CD8-positive, alpha-beta memory T cell (primary cell): Measurements from ENCODE around the gene TNFRSF9. TPM values are rescaled to one million over a fixed set of nuclear protein-coding genes. Genes with fewer than 3 reads are reported as not detected.

ENCODE experiments used
- CTCF ChIA-PET: fragments of 350-600 bp; sonication (Branson Sonifier 250); formaldehyde crosslinking; loops from one replicate; lab custom pipeline; 2021; ENCODE audit warnings: antibody characterized with exemption; lab: Charles Lee
- POLR2A ChIA-PET: fragments of 350-600 bp; sonication (Branson Sonifier 250); formaldehyde crosslinking; loops from one replicate; lab custom pipeline; 2021; ENCODE audit warnings: antibody characterized with exemption; lab: Charles Lee
- DNase-seq, 5 donors: peaks; one replicate each; pipeline versions ENCODE4 v3.0.0 to v3.0.0-alpha.2; 2020 to 2022; ENCODE audit warnings: mixed read lengths in 1 of 5
- H3K27ac ChIP-seq: one replicate; pipeline ENCODE4 v1.7.0; 2013; ENCODE audit warnings: low read depth, mild to moderate bottlenecking, low read length, moderate library complexity
- H3K27me3 ChIP-seq: 2 replicates; pipeline ENCODE4 v1.7.0; 2013; ENCODE audit warnings: low read length, mild to moderate bottlenecking; ENCODE audit not compliant: insufficient read depth, poor library complexity, severe bottlenecking
- H3K36me3 ChIP-seq: 2 replicates; pipeline ENCODE4 v1.7.0; 2013; ENCODE audit warnings: mild to moderate bottlenecking, low read length, moderate library complexity; ENCODE audit not compliant: insufficient read depth
- H3K4me1 ChIP-seq: 2 replicates; pipeline ENCODE4 v1.7.0; 2013; ENCODE audit warnings: mild to moderate bottlenecking, low read length, moderate library complexity; ENCODE audit not compliant: insufficient read depth
- H3K4me3 ChIP-seq: 2 replicates; pipeline ENCODE4 v1.7.0; 2013; ENCODE audit warnings: mild to moderate bottlenecking, low read length
- H3K9me3 ChIP-seq: 2 replicates; pipeline ENCODE4 v1.7.0; 2013; ENCODE audit warnings: mild to moderate bottlenecking, low read length
- H3K27ac Mint-ChIP-seq, 8 donors: one replicate each; pipeline ENCODE4 v1.8.0; 2020 to 2021; ENCODE audit warnings: mixed read lengths in 8 of 8, mild to moderate bottlenecking in 6 of 8, inconsistent platforms in 3 of 8, moderate library complexity in 3 of 8
- H3K27me3 Mint-ChIP-seq, 2 donors: one replicate each; pipeline ENCODE4 v1.8.0; 2020 to 2021; ENCODE audit warnings: mixed read lengths in 2 of 2, mild to moderate bottlenecking in 1 of 2, moderate library complexity in 1 of 2
- H3K36me3 Mint-ChIP-seq, 3 donors: one replicate each; pipeline ENCODE4 v1.8.0; 2020 to 2021; ENCODE audit warnings: mixed read lengths in 3 of 3, inconsistent platforms in 1 of 3, mild to moderate bottlenecking in 1 of 3
- H3K4me1 Mint-ChIP-seq, 3 donors: one replicate each; pipeline ENCODE4 v1.8.0; 2020 to 2021; ENCODE audit warnings: mixed read lengths in 3 of 3, inconsistent platforms in 1 of 3, mild to moderate bottlenecking in 1 of 3
- H3K4me3 Mint-ChIP-seq, 7 donors: one replicate each; pipeline ENCODE4 v1.8.0; 2020 to 2021; ENCODE audit warnings: mixed read lengths in 7 of 7, mild to moderate bottlenecking in 6 of 7, moderate library complexity in 4 of 7, inconsistent platforms in 2 of 7
- H3K9me3 Mint-ChIP-seq, 5 donors: one replicate each; pipeline ENCODE4 v1.8.0; 2020 to 2022; ENCODE audit warnings: mixed read lengths in 5 of 5, mild to moderate bottlenecking in 3 of 5, moderate library complexity in 2 of 5, inconsistent platforms in 1 of 5
- polyA plus RNA-seq: library from polyadenylated mRNA; unstranded; fragments of 300-500 nt; fragmentation: Illumina TruSeq; gene quantifications from one replicate; pipeline ENCODE4 v1.2.3, GENCODE V29; 2021
- total RNA-seq, 2 experiments: library from RNA; stranded (reverse); gene quantifications; one replicate each; pipeline ENCODE4 v1.2.3, GENCODE V29; 2021

TNFRSF9 gene
- total and polyA plus RNA-seq, 3 experiments from 2014 or later = 14.4 to 279 (median 273) TPM

- H3K4me1 Mint-ChIP-seq = peaks cover 40 to 48% (median 48%) of the 10 kb centered on the region in 3 donors
- no peaks in the 10 kb centered on the region for H3K27me3 ChIP-seq
- no peak overlapping the region for H3K27ac ChIP-seq
- H3K36me3 Mint-ChIP-seq = peaks cover 0 to 3% (median 0%) of the 10 kb centered on the region in 3 donors
- ChIA-PET CTCF (interaction anchor here (1.3 to 2.1 kb wide), 3 partner anchors 15 to 25 kb away, joined by 3 to 9 read pairs (median 4); partner anchors contain the start of gene TNFRSF9), POLR2A (interaction anchor here (0.8 kb wide), 1 partner anchor 15 kb away, joined by 3 read pairs; no protein-coding TSS in a partner anchor)
- H3K9me3 Mint-ChIP-seq = no peaks in the 10 kb centered on the region
- peaks cover 7% of the 10 kb centered on the region for H3K4me1 ChIP-seq
- no peaks in the 10 kb centered on the region for H3K9me3 ChIP-seq
- peak overlapping the region; percentile 8 to 89 (median 64) for H3K4me3 Mint-ChIP-seq
- no peaks in the 10 kb centered on the region for H3K36me3 ChIP-seq
- peak overlapping the region in 7 of 8 donors; percentile 4 to 85 (median 41) for H3K27ac Mint-ChIP-seq
- no peak overlapping the region for H3K4me3 ChIP-seq
- no peaks in the 10 kb centered on the region for H3K27me3 Mint-ChIP-seq
- DNase-seq = peak; percentile 15 to 76 (median 46)
Measured at GRCh38 chr1:7915826-7916500, 24.7 kb downstream of the TNFRSF9 start.

DNA sequence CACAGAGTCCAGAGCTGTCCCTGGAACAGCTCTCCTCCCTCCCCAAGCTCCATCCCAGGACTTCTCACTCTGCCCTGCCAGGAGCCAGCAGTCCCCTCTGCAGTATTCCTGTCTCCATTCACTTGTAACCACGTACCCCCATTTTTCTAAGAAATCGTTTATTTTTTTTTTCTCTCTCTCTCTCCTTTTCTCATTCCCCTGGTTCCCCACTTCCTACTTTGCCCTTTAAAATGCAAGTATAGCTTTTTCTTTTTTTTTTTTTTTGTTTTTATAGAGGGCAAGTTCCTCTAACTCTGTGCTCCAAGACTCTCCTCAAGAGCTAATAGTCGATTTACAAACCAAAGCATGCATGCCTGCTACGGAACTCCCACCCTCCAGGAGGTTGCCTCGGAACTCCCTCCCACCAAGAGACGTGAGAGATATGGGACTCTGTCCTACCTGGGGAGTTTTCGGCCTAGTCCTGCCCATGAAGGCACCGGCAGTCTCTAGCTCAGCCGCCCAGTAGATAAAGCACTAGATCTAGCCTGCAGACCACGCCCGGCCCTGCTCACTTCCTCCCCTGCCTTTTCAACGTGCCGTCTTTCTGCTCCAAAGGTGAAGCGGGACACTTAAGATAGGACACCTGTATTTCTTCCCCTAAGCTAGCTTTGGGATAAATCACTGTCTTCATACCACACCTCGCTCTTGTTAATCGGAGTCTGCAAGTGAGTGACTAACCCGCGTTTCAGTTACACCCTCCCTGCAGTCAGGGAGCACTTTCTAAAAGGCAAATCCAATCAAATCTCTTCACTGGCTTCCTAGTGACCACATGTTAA, 27.7 kb downstream of the TNFRSF9 start:
- H3K27me3 ChIP-seq = no peaks in the 10 kb centered on the region
- H3K27me3 Mint-ChIP-seq = no peaks in the 10 kb centered on the region
- DNase-seq = peak in 1 of 5 donors; percentile 22
- no peaks in the 10 kb centered on the region for H3K36me3 ChIP-seq
- H3K4me1 ChIP-seq = peaks cover 7% of the 10 kb centered on the region
- no peak overlapping the region for H3K4me3 ChIP-seq
- peak overlapping the region; percentile 74 to 88 (median 78) for H3K4me3 Mint-ChIP-seq
- no peaks in the 10 kb centered on the region for H3K9me3 ChIP-seq
- POLR2A ChIA-PET = interaction anchor here (0.6 to 1.0 kb wide), 3 partner anchors 12 to 48 kb away, joined by 3 read pairs; partner anchors contain the start of gene PARK7
- CTCF ChIA-PET = interaction anchor here (0.9 to 1.8 kb wide), 5 partner anchors 9 to 29 kb away, joined by 3 to 6 read pairs (median 3); no protein-coding TSS in a partner anchor
- no peak overlapping the region for H3K27ac ChIP-seq
- H3K27ac Mint-ChIP-seq = peak overlapping the region; percentile 2 to 90 (median 78)
- peaks cover 0 to 3% (median 0%) of the 10 kb centered on the region in 3 donors for H3K36me3 Mint-ChIP-seq
- H3K4me1 Mint-ChIP-seq = peaks cover 31 to 39% (median 38%) of the 10 kb centered on the region in 3 donors
- no peaks in the 10 kb centered on the region for H3K9me3 Mint-ChIP-seq

DNA sequence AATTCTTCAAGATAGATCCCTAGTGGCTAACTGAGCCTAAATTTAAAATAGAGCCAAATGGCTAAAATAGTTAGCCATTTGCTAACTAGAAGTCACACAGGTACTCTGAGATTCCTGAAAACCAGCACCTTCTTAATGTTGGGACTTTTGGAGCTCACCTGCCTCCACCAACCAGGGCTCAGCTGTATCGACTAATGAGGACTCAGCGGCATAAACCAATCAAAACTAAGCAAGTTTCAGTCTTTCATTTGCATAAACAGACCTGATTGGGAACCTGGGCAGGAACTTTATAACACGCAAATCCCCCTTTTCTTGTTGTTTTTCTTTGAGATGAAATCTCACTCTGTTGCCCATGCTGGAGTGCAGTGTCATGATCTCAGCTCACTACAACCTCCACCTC, 28.5 kb downstream of the TNFRSF9 start:
- Mint-ChIP-seq H3K4me1 (peaks cover 27 to 35% (median 34%) of the 10 kb centered on the region in 3 donors), H3K27ac (peak overlapping the region in 6 of 8 donors; percentile 32 to 90 (median 88)), H3K4me3 (peak overlapping the region in 6 of 7 donors; percentile 74 to 88 (median 78)), H3K27me3 (no peaks in the 10 kb centered on the region), H3K9me3 (no peaks in the 10 kb centered on the region), H3K36me3 (peaks cover 0 to under 1% (median 0%) of the 10 kb centered on the region in 3 donors)
- H3K4me3 ChIP-seq = no peak overlapping the region
- H3K27ac ChIP-seq = no peak overlapping the region
- peaks cover 7% of the 10 kb centered on the region for H3K4me1 ChIP-seq
- H3K9me3 ChIP-seq = no peaks in the 10 kb centered on the region
- H3K27me3 ChIP-seq = no peaks in the 10 kb centered on the region
- no peaks in the 10 kb centered on the region for H3K36me3 ChIP-seq
- ChIA-PET POLR2A (interaction anchor here (0.7 to 1.0 kb wide), 2 partner anchors 23 to 49 kb away, joined by 3 read pairs; partner anchors contain the start of gene PARK7), CTCF (interaction anchor here (1.0 to 1.8 kb wide), 2 partner anchors 9 to 25 kb away, joined by 3 to 6 read pairs; no protein-coding TSS in a partner anchor)
- DNase-seq = peak in 1 of 5 donors; percentile 7

- no peaks in the 10 kb centered on the region for H3K36me3 ChIP-seq
- ChIA-PET CTCF (interaction anchor here (1.2 to 1.6 kb wide), 2 partner anchors 36 to 116 kb away, joined by 3 to 4 read pairs; partner anchors contain the start of gene TNFRSF9), POLR2A (interaction anchor here (0.6 kb wide), 1 partner anchor 33 kb away, joined by 4 read pairs; no protein-coding TSS in a partner anchor)
- Mint-ChIP-seq H3K9me3 (no peaks in the 10 kb centered on the region), H3K4me3 (no peak overlapping the region), H3K27me3 (peaks cover 0 to 3% of the 10 kb centered on the region in 2 donors), H3K4me1 (peaks cover 6 to 10% (median 8%) of the 10 kb centered on the region in 3 donors), H3K27ac (peak overlapping the region in 2 of 8 donors; percentile 30 to 31), H3K36me3 (peaks cover 0 to 2% (median 1%) of the 10 kb centered on the region in 3 donors)
- no peak overlapping the region for H3K4me3 ChIP-seq
- no peaks in the 10 kb centered on the region for H3K9me3 ChIP-seq
- no peak for DNase-seq
- H3K27me3 ChIP-seq = no peaks in the 10 kb centered on the region
- H3K4me1 ChIP-seq = no peaks in the 10 kb centered on the region
- H3K27ac ChIP-seq = no peak overlapping the region
Measured at GRCh38 chr1:7905262-7905661, 35.4 kb downstream of the TNFRSF9 start.

- Histone ChIP-seq H3K27ac (no peak overlapping the region), H3K36me3 (no peaks in the 10 kb centered on the region), H3K9me3 (no peaks in the 10 kb centered on the region), H3K27me3 (no peaks in the 10 kb centered on the region), H3K4me1 (no peaks in the 10 kb centered on the region), H3K4me3 (peak overlapping the region; percentile 55)
- DNase-seq = peak; percentile 24 to 66 (median 51)
- no peaks in the 10 kb centered on the region for H3K9me3 Mint-ChIP-seq
- ChIA-PET CTCF (interaction anchor here (0.8 to 2.1 kb wide), 4 partner anchors 10 to 234 kb away, joined by 3 to 15 read pairs (median 5); no protein-coding TSS in a partner anchor), POLR2A (no interaction called here)
- H3K4me3 Mint-ChIP-seq = peak overlapping the region in 6 of 7 donors; percentile 72 to 87 (median 76)
- peaks cover 0 to 3% of the 10 kb centered on the region in 2 donors for H3K27me3 Mint-ChIP-seq
- peaks cover 13 to 22% (median 16%) of the 10 kb centered on the region in 3 donors for H3K4me1 Mint-ChIP-seq
- peaks cover 0 to 2% (median 1%) of the 10 kb centered on the region in 3 donors for H3K36me3 Mint-ChIP-seq
- peak overlapping the region in 5 of 8 donors; percentile 12 to 85 (median 47) for H3K27ac Mint-ChIP-seq
Measured at GRCh38 chr1:7902478-7903085, 38.1 kb downstream of the TNFRSF9 start.

DNA sequence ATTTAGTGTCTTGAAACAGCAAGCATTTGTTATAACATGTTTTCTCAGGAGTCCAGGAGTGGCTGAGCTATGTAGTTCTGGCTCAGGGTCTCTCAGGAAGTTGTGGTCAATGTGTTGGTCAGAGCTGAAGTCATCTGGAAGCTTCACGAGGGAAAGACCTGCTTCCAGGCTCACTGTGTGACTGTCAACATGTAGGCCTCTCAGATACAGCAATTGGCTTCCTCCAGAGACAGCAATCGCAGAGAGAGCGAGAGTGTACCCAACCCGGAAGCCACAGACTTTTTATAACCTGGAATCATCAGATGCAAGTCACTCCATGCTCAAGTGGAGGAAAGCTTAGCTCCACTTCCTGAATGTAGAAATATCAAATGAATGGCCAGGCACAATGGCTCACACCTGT, 40.9 kb downstream of the TNFRSF9 start:
- peaks cover 13 to 22% (median 15%) of the 10 kb centered on the region in 3 donors for H3K4me1 Mint-ChIP-seq
- Histone ChIP-seq H3K4me1 (no peaks in the 10 kb centered on the region), H3K27ac (no peak overlapping the region), H3K9me3 (no peaks in the 10 kb centered on the region), H3K27me3 (no peaks in the 10 kb centered on the region), H3K36me3 (no peaks in the 10 kb centered on the region), H3K4me3 (no peak overlapping the region)
- CTCF ChIA-PET = interaction anchor here (1.2 kb wide), 1 partner anchor 231 kb away, joined by 3 read pairs; no protein-coding TSS in a partner anchor
- no peak for DNase-seq
- no peaks in the 10 kb centered on the region for H3K36me3 Mint-ChIP-seq
- POLR2A ChIA-PET = no interaction called here
- H3K4me3 Mint-ChIP-seq = no peak overlapping the region
- H3K27me3 Mint-ChIP-seq = peaks cover 0 to 2% of the 10 kb centered on the region in 2 donors
- H3K9me3 Mint-ChIP-seq = no peaks in the 10 kb centered on the region
- peak overlapping the region in 5 of 8 donors; percentile 13 to 80 (median 61) for H3K27ac Mint-ChIP-seq

DNA sequence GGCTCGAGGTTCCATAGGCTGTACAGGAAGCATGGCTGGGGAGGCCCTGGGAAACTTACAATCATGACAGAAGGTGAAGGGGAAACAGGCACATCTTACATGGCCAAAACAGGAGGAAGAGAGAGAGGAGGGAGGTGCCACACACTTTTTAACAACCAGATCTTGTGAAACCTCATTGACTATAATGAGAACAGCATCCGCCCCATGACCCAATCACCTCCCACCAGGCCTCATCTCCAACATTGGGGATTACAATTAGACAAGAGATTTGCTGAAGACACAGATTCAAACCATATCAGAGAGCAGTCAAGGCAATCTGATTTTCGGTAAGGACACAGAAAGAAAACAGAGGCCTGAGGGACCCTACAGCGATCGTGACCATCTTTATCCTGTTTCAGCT, 41.7 kb downstream of the TNFRSF9 start:
- H3K27me3 ChIP-seq = no peaks in the 10 kb centered on the region
- DNase-seq = no peak
- Mint-ChIP-seq H3K9me3 (no peaks in the 10 kb centered on the region), H3K36me3 (no peaks in the 10 kb centered on the region), H3K27ac (peak overlapping the region in 4 of 8 donors; percentile 22 to 66 (median 32)), H3K27me3 (peaks cover 0 to 3% of the 10 kb centered on the region in 2 donors), H3K4me1 (peaks cover 13 to 22% (median 15%) of the 10 kb centered on the region in 3 donors), H3K4me3 (peak overlapping the region in 2 of 7 donors; percentile 7 to 20)
- H3K36me3 ChIP-seq = no peaks in the 10 kb centered on the region
- no peaks in the 10 kb centered on the region for H3K4me1 ChIP-seq
- POLR2A ChIA-PET = no interaction called here
- no peak overlapping the region for H3K27ac ChIP-seq
- CTCF ChIA-PET = interaction anchor here (1.2 kb wide), 1 partner anchor 231 kb away, joined by 3 read pairs; no protein-coding TSS in a partner anchor
- H3K9me3 ChIP-seq = no peaks in the 10 kb centered on the region
- no peak overlapping the region for H3K4me3 ChIP-seq
